HG03097 (cell line): ENCODE data around the gene SH2D7.
"Not testable (repeated sequence)": the region's sequence is repeated elsewhere in the genome, so short reads cannot be mapped to it uniquely, and the experiment has no call there.

Source experiments
- ATAC-seq: cut with Tn5 transposase; IDR thresholded peaks from one replicate; pipeline ENCODE4 v1.9.1; 2021; ENCODE audit not compliant: unreplicated experiment, low FRiP score

SH2D7 gene

GRCh38 chr15:78130466-78131294, 38.3 kb downstream of the SH2D7 start:
- ATAC-seq, result peak; percentile 12

GRCh38 chr15:78131295-78132061, 39.1 kb downstream of the SH2D7 start, which contains the start of gene CIB2:
TSS of gene CIB2 (minus strand) at chr15:78131445. CDS start at chr15:78131215, 230 bp downstream.
- ATAC-seq, result peak; percentile 78

GRCh38 chr15:78133801-78134200, 41.4 kb downstream of the SH2D7 start:
- ATAC-seq, result no peak

- ATAC-seq, result no peak
These were observed 47.2 kb downstream of the SH2D7 start for GRCh38 chr15:78139578-78139977.

GRCh38 chr15:78140292-78140691, 47.9 kb downstream of the SH2D7 start:
- ATAC-seq, result no peak

- ATAC-seq, result no peak
These were observed 50.0 kb downstream of the SH2D7 start for GRCh38 chr15:78142332-78142731.

GRCh38 chr15:78146425-78147154, 54.2 kb downstream of the SH2D7 start:
- no peak for ATAC-seq

GRCh38 chr15:78147566-78147965, 55.2 kb downstream of the SH2D7 start:
- no peak for ATAC-seq

- no peak for ATAC-seq
These were observed 56.2 kb downstream of the SH2D7 start for GRCh38 chr15:78148392-78149067.

GRCh38 chr15:78149068-78149804, 56.9 kb downstream of the SH2D7 start, which contains the start of gene IDH3A:
TSS of gene IDH3A (plus strand) at chr15:78149362. CDS start at chr15:78149404, 42 bp downstream.
- peak; percentile 78 for ATAC-seq

GRCh38 chr15:78149805-78150751, 57.7 kb downstream of the SH2D7 start:
- ATAC-seq, result no peak

GRCh38 chr15:78151075-78151474, 58.7 kb downstream of the SH2D7 start:
- ATAC-seq, result not testable (repeated sequence)
